Right cardiac atrium (tissue), 5 donors: ENCODE measurements around the gene FNDC3B. TPM values are rescaled to one million over a fixed set of nuclear protein-coding genes. Genes with fewer than 3 reads are reported as not detected.

ENCODE experiments used
- ATAC-seq, 2 donors: fragments of 200-7000 bp; cut with Tn5 transposase; one replicate each; pipeline versions ENCODE4 v1.8.0 to v1.9.1; 2020; ENCODE audit warnings: moderate library complexity in 2 of 2, mild to moderate bottlenecking in 1 of 2
- DNase-seq, 3 donors: peaks; one replicate each; pipeline ENCODE4 v3.0.0-alpha.2; 2020
- H3K27ac ChIP-seq: one replicate; pipeline ENCODE4 v1.5.1; 2013; ENCODE audit warnings: mild to moderate bottlenecking, low read length, control low read depth, moderate library complexity
- H3K27me3 ChIP-seq: one replicate; pipeline ENCODE4 v1.6.1; 2013; ENCODE audit not compliant: control insufficient read depth, insufficient read depth
- H3K4me1 ChIP-seq: one replicate; pipeline ENCODE4 v1.6.1; 2013; ENCODE audit warnings: low read length; ENCODE audit not compliant: control insufficient read depth, insufficient read depth
- H3K4me3 ChIP-seq: one replicate; pipeline ENCODE4 v1.5.1; 2013; ENCODE audit warnings: low read length, control low read depth
- H3K9me3 ChIP-seq: one replicate; pipeline ENCODE4 v1.6.1; 2013; ENCODE audit warnings: low read length; ENCODE audit not compliant: control insufficient read depth
- WGBS: extraction: QIAGEN DNeasy Blood & Tissue Kit; methylation state at CpG from one replicate; pipeline ENCODE4 v1.1.7; 2013; 5-methylcytosine and 5-hydroxymethylcytosine counted together
- intact Hi-C, 4 donors: fragments of 100-400 bp; cut with DNase I; formaldehyde crosslinking; loops; one replicate each; pipeline versions ENCODE4 v1.11.0 to v1.14.0; 2022 to 2023
- polyA plus RNA-seq: library from polyadenylated mRNA; stranded (reverse); fragments of 200-250 nt; gene quantifications from one replicate; pipeline ENCODE4 v1.2.3, GENCODE V29; 2013
- total RNA-seq, 4 donors: library from RNA; stranded (reverse); fragmentation: NEBNext Ultra II Directional; extraction: Animal tissue kit (Norgen Biotek cat#: 25700); gene quantifications; one replicate each; pipeline ENCODE4 v1.2.1, GENCODE V29; 2021
- donor health status: healthy with polysubstance abuse.
- donor health status: DM: no; HTN: yes; CAD: no.
- donor health status: DM: no; HTN: no; CAD: no.
- donor health status: DM: no; HTN: yes; CAD: no; lungs with severe emphysema.
- donor health status: DM: yes; HTN: yes; CAD: no.

Gene FNDC3B
- total and polyA plus RNA-seq, 5 donors, result 15.8 to 117 (median 83.0) TPM

DNA sequence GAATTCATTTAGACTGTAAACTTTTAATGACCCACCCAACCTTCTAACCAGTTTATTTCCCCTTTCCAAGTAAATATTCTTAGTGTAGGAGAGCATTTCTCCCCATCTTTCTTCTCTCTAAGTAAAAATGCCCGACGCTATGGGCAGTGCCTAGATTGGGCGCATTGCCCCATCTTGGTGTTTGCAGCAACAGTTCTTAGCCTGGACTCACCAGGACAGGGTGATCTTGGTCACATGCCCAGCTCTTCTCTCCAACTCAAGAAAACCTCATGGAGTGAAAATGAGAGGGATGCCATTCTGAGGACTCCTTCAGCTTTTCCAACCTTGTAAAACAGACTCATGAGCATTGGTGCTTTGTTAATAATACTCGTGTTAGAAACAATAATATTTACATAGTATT, 332.2 kb downstream of the FNDC3B start:
- peaks cover 2% of the 10 kb centered on the region for H3K4me1 ChIP-seq
- no peak overlapping the region for H3K4me3 ChIP-seq
- intact Hi-C loops, result no loop called here
- no peak overlapping the region for H3K27ac ChIP-seq
- H3K9me3 ChIP-seq, result no peaks in the 10 kb centered on the region
- WGBS, result 96% methylated on average over 4 of the region's 4 CpGs
- DNase-seq (no peak), ATAC-seq (no peak)
- no peaks in the 10 kb centered on the region for H3K27me3 ChIP-seq

DNA sequence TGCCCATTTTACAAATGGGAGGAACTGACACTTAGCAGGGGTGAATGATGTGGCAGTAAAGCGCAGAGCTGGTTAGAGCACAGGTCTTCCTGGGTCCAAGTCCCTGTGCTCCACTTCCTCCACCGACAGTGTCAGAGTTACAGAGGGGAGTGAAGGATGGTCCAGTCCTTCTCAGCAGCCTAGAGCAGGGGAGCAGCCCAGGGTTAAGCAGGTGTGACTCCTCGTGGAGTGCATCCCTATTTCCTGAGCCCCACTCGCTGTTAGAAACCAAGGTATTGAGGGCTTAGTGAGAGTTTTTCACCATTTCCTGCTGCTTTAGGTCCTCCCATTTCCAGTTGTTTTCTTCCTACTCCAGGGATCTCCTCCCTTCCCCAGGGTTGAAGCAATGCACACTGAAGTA, 333.5 kb downstream of the FNDC3B start:
- H3K4me1 ChIP-seq, result peaks cover 2% of the 10 kb centered on the region
- DNase-seq, result no peak
- 91% methylated on average over 4 of the region's 4 CpGs for WGBS
- ATAC-seq, result peak in 1 of 2 donors; percentile 18
- no peaks in the 10 kb centered on the region for H3K9me3 ChIP-seq
- no peak overlapping the region for H3K27ac ChIP-seq
- no peaks in the 10 kb centered on the region for H3K27me3 ChIP-seq
- H3K4me3 ChIP-seq, result no peak overlapping the region
- intact Hi-C loops, result no loop called here

DNA sequence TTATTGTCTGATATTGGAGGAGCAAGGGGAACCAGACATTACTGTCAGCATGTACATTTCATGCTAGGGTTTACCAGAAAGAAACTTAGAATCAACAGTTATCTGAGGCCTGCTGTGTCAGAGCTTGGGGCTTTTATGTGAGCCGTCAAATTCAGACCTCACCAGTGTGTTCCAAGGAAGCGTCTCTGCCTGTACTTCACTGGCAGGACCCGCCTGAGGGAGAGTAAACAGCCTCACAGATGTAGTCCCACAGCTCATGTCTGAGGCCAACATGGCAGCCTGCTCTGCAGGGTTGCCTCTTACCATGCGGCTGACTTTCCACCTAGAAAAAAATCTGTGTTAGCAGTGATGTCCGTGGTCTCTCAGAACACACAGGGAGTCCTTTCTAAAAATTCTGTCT, 334.5 kb downstream of the FNDC3B start:
- intact Hi-C loops, result no loop called here
- DNase-seq (no peak), ATAC-seq (no peak)
- WGBS, result 95% methylated on average over 5 of the region's 5 CpGs
- Histone ChIP-seq H3K4me1 (peaks cover 2% of the 10 kb centered on the region), H3K27ac (no peak overlapping the region), H3K27me3 (no peaks in the 10 kb centered on the region), H3K9me3 (no peaks in the 10 kb centered on the region), H3K4me3 (no peak overlapping the region)

DNA sequence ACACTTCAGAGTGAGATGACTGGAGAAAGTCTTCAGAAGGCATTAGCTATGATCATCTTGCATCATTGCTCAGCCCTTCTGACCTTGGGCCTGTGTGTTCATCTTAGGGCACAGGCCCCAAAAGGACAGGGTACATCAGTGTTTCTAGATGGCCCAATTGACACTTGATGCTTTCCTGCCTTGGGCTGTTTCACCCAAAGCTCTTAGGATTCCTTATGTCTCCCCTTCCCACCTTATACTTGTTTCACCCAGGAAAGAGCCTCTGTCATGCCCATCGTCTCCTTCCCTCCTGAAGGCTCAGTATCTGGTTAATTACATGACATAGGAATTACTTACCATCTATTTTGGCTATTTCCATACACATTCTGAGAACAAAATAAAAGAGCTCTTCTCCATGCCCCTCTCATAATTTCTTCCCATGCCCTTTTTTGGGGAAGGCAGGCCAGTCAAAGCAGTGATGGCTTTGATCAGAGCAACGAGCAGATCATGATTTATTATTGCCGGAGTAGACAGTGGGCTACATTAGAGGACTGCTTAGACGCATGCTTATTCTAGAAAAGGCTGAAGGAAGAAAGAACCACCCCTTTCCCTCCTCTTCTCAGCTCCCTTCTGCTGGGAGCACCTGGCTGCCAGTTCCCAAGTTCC, 335.9 kb downstream of the FNDC3B start:
- Histone ChIP-seq H3K27ac (no peak overlapping the region), H3K4me1 (no peaks in the 10 kb centered on the region), H3K4me3 (no peak overlapping the region), H3K27me3 (no peaks in the 10 kb centered on the region), H3K9me3 (peaks cover 3% of the 10 kb centered on the region)
- DNase-seq (no peak), ATAC-seq (no peak)
- intact Hi-C loops, result no loop called here
- 91% methylated on average over 4 of the region's 4 CpGs for WGBS

DNA sequence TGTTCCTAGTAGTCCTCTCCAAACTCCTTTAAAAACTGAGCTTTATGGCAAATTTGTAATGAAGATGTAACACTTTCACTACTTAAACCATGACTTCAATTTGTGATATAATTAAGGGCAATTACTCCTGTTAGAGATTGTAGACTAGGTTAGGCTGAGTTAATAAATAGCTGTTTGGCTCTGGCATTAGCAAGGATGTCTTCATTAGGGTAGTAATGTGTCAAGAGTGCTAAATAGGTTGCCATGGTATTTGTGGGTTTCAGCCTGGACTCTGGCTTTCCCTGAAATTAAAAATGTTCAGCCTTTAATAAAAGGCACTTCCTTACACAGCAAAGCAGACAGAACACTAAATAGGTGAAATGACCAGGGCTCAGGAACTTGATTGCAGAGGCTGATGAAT, 337.0 kb downstream of the FNDC3B start:
- peaks cover 3% of the 10 kb centered on the region for H3K9me3 ChIP-seq
- intact Hi-C loops, result no loop called here
- H3K27ac ChIP-seq, result no peak overlapping the region
- DNase-seq, result no peak
- no peaks in the 10 kb centered on the region for H3K27me3 ChIP-seq
- ATAC-seq, result no peak
- no peak overlapping the region for H3K4me3 ChIP-seq
- H3K4me1 ChIP-seq, result no peaks in the 10 kb centered on the region

DNA sequence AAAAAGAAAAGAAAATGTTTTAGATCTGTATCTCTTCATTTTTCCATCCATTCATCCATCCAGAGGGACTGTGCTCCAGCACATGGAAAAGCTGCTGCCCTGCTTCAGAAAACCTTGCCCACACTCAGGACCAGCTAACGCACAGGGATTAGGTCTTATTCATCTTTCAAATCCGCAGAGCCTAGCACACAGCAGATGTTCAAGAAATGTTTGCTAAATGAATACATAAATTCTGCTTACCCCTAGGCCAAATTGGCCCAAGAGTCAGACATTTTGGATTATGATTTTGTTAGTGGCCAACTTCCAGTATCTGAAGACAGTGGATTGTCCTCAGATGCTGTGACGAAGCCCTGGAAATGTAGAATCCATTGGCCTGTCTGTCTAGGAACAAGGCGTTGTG, 337.5 kb downstream of the FNDC3B start:
- intact Hi-C loops, result no loop called here
- Histone ChIP-seq H3K27ac (no peak overlapping the region), H3K4me1 (no peaks in the 10 kb centered on the region), H3K4me3 (no peak overlapping the region), H3K9me3 (peaks cover 3% of the 10 kb centered on the region), H3K27me3 (no peaks in the 10 kb centered on the region)
- ATAC-seq (no peak), DNase-seq (no peak)
- 88% methylated on average over 4 of the region's 4 CpGs for WGBS

DNA sequence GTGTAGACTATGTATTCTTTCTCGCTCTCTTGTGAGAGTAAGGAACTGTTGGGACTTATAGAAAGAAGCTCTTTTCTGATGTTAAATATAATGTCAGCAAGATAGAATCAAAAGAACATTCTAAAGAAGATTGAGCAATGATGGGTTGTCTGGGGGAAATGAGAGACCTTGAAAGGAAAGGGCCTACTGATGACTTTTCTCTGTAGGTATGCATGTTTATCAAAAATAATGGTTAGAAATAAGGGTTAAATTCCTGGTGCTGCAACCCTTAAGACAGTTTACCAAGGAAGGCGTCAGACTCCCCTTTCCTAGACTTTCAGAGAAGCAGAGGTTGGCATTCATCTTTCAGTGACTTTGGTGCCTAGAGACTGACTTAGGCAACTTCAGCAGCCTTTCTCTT, 339.1 kb downstream of the FNDC3B start:
- no peak for ATAC-seq

DNA sequence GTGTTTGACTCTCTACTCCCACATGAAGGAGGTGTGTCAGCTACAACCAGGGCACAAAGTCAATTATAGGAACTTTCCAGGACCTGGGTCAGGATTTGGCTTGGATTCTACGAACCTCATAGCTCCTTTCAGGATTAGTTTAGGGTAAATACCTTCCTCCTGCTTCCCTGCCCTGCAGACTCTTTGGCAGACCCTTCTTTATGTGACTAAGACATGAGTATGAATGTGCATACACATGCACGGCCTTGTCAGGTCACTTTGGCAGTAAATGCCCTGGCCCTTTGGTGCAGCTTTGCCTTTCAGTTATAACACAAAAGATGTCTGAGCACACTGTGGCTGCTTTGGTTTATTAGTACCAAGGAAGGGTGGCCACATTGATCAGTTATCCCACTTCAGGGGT, 340.0 kb downstream of the FNDC3B start:
- 96% methylated on average over 2 of the region's 2 CpGs for WGBS
- no peak for DNase-seq
- intact Hi-C loops, result no loop called here
- H3K27me3 ChIP-seq, result no peaks in the 10 kb centered on the region
- H3K27ac ChIP-seq, result no peak overlapping the region
- H3K9me3 ChIP-seq, result peaks cover 3% of the 10 kb centered on the region
- H3K4me1 ChIP-seq, result no peaks in the 10 kb centered on the region
- no peak for ATAC-seq
- H3K4me3 ChIP-seq, result no peak overlapping the region

More for the DNA sequence above, 339.1 kb downstream of the FNDC3B start:
- no peaks in the 10 kb centered on the region for H3K4me1 ChIP-seq
- 97% methylated on average over 2 of the region's 2 CpGs for WGBS
- DNase-seq, result no peak
- no peak overlapping the region for H3K4me3 ChIP-seq
- H3K9me3 ChIP-seq, result peaks cover 3% of the 10 kb centered on the region
- no peaks in the 10 kb centered on the region for H3K27me3 ChIP-seq
- no peak overlapping the region for H3K27ac ChIP-seq
- intact Hi-C loops, result no loop called here

DNA sequence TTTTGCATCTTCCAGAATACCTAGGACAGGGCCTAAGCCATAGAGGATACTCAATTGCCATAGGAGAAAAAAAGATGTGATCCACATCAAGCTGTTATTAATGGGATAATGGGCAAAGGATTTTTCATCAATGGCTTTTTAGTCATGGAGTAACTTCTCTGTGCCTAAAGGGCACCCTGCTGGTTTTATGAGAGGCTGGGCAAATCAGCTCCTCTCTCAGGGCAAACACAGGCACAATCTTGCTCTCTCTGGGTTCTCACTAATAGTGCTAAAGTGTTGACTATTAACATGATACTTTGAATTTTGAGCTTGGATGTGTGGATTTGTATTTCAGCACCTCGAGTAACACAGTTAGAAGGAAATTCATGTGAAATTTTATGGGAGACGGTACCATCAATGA, 341.3 kb downstream of the FNDC3B start:
- ATAC-seq (no peak), DNase-seq (no peak)
- H3K4me1 ChIP-seq, result no peaks in the 10 kb centered on the region
- no peak overlapping the region for H3K4me3 ChIP-seq
- no peak overlapping the region for H3K27ac ChIP-seq
- intact Hi-C loops, result no loop called here
- 95% methylated on average over 2 of the region's 2 CpGs for WGBS
- H3K9me3 ChIP-seq, result peaks cover 3% of the 10 kb centered on the region
- H3K27me3 ChIP-seq, result no peaks in the 10 kb centered on the region

DNA sequence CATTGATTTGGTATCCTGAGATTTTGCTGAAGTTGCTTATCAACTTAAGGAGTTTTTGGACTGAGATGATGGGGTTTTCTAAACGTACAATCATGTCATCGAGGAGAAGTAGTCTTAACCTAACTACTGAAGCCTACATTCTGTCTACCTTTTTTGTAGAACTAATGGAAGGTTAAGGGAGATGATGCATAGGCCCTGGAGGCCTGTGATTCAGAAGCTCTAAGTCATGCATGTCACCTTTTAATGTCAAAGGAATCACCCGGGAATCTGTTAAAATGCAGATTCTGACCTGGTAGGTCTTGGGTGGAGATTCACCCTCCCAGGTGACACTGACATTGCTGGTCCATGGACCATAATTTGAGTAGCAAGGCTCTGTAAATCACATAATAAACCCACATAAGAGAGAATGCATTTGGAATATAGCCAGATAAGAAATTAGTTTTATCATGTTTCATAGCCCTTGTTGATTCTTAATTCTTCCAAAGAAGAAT, 344.0 kb downstream of the FNDC3B start:
- intact Hi-C loops, result no loop called here
- 91% methylated on average over 3 of the region's 3 CpGs for WGBS
- peaks cover 3% of the 10 kb centered on the region for H3K4me1 ChIP-seq
- no peak overlapping the region for H3K4me3 ChIP-seq
- DNase-seq (no peak), ATAC-seq (no peak)
- no peak overlapping the region for H3K27ac ChIP-seq
- no peaks in the 10 kb centered on the region for H3K27me3 ChIP-seq
- peaks cover 3% of the 10 kb centered on the region for H3K9me3 ChIP-seq

DNA sequence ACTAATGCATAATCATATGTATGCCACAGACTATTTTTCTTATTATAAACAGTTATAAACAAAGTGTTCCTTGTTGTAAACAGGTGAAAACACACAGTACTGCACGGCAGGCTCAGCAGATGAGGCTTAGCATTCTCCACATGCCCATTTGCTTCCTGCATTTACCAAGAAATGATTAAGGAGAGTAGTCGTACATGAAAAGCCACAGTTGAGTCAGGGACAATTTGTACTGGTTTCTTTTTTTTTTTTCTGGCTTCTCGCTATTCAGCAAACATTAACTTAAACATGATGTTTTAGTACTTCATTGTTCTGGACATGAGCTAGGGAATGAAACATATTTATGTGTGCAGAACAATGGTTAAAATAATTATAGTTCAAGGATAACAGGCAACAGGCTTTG, 345.5 kb downstream of the FNDC3B start:
- Histone ChIP-seq H3K4me1 (peaks cover 3% of the 10 kb centered on the region), H3K4me3 (no peak overlapping the region), H3K27me3 (no peaks in the 10 kb centered on the region), H3K27ac (no peak overlapping the region), H3K9me3 (no peaks in the 10 kb centered on the region)
- intact Hi-C loops, result no loop called here
- WGBS, result 73% methylated on average over 3 of the region's 3 CpGs
- DNase-seq (no peak), ATAC-seq (no peak)

DNA sequence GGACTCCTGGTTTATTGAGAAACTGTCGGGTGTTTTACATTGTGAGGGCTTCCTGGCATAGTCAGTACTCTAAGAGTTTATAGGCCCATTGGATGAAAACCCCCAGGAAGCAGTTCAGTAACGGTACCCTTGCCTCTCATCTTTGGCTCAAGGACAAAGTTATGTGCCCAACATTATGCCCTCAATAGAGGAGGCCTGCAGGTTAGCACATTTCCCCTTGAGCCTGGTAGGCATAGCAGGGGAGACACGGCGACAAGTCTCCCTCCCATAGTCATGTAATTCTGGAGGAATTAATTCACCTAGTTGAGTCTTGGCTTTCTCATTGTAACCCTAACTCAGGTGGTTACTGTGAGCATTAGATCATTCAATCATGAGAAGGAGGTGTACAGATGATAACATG, 348.4 kb downstream of the FNDC3B start:
- intact Hi-C loops, result no loop called here
- peaks cover 3% of the 10 kb centered on the region for H3K4me1 ChIP-seq
- no peak overlapping the region for H3K4me3 ChIP-seq
- H3K27ac ChIP-seq, result no peak overlapping the region
- no peaks in the 10 kb centered on the region for H3K9me3 ChIP-seq
- no peak for ATAC-seq
- 96% methylated on average over 4 of the region's 4 CpGs for WGBS
- DNase-seq, result no peak
- no peaks in the 10 kb centered on the region for H3K27me3 ChIP-seq
